HG03045 (cell line): ENCODE data around the gene DCUN1D2.

Experiments
- ATAC-seq: cut with Tn5 transposase; IDR thresholded peaks from one replicate; pipeline ENCODE4 v1.9.1; 2021; ENCODE audit warnings: mild to moderate bottlenecking, moderate library complexity; ENCODE audit not compliant: unreplicated experiment

Gene DCUN1D2

DNA sequence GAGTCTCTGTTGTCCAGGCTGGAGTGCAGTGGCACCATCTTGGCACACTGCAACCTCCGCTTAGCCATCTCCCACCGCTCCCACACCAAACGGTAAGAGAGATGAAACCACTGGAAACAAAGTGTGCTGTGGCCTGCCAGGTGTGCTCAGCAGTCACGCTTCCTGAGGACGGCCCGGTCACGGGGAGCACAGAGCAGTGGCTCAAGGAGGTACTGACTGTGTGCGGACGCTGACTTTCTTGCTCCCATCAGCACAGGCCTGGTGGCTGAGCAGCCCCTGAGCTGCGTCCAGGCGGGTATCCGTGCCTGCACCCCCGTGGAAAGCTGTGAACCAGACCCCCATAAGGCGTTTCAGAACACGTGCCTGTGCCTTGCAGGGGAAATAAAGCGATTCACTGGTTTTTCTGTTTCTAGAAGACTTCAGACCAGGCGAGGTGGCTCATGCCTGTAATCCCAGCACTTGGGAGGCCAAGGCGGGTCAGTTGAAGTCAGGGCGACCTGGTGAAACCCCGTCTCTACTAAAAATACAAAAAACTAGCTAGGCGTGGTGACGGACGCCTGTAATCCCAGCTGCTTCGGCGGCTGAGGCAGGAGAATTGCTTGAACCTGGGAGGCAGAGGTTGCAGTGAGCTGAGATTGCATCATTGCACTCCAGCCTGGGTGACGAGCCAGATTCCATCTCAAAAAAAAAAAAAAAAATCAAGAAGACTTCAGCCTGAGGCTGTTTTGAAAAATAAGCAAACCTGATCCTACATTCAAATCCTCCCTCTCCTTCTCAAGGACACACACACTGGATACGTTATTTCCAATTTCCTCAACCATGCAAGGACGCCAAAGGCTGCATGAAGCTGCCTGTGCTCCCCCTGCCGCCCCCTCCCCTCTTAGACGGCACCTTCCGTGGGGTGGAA, 62.7 kb downstream of the DCUN1D2 start:
- ATAC-seq, result no peak

- no peak for ATAC-seq
These were observed 63.9 kb downstream of the DCUN1D2 start for GRCh38 chr13:113426591-113426986.

DNA sequence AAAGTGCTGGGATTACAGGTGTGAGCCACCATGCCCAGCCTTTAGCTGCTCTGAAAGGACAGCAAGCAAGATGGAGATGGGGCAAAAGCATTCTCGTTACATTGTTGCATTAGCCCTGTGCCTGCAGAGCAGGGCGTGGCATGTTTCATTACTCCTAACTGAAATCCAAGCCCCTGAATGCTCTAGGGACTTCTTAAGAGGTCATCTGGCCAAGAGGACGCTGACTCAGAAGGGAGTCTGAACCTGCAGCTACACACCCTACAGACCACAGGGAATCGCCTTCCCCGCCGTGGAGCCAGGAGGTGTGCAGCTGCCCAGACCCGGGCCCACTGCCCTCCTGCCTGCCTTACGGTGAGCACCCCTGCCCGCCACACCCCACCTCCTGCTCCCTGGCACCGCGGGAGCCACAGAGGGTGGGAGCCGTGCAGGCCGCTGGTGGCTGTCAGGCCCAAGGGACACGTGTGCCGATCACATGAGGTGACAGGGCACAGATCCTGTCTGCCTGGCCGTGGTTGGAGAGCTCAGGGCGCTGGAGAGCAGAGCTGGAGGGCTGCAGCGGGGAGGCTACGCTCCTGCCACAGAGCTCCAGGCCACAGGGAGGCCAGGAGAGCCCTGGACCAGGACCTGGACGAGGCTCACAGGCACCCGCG, 64.4 kb downstream of the DCUN1D2 start:
- no peak for ATAC-seq

DNA sequence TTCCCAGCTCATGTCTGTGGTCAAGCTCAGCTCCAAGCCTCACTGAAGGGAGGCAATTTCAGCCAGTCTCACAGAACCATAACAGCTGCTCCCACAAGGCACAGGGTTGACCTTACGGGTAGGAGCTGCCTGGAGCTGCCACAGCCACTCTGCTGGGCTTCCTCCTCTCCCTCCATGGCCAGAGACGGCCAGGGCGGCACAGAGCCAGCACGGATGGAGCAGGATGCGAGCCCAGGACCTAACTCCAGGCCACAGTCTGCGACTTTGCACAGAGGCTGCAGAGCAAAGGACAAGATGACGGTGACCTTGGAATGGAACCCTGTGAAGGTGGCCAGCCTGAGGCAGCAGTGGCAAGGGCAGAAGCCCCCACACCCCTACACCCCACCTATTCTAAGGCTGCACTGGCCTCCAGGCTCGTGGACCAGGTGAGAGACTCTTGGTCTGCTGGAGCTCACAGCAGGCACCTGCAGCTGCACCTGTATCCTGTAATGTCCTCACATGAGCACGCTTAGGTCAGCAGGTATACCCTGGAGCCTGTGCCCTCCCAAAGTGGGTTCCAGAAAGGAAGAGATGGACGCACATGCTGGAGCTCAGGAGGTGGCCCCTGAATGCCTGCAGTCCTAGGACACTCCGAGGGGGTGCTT, 66.9 kb downstream of the DCUN1D2 start:
- no peak for ATAC-seq

DNA sequence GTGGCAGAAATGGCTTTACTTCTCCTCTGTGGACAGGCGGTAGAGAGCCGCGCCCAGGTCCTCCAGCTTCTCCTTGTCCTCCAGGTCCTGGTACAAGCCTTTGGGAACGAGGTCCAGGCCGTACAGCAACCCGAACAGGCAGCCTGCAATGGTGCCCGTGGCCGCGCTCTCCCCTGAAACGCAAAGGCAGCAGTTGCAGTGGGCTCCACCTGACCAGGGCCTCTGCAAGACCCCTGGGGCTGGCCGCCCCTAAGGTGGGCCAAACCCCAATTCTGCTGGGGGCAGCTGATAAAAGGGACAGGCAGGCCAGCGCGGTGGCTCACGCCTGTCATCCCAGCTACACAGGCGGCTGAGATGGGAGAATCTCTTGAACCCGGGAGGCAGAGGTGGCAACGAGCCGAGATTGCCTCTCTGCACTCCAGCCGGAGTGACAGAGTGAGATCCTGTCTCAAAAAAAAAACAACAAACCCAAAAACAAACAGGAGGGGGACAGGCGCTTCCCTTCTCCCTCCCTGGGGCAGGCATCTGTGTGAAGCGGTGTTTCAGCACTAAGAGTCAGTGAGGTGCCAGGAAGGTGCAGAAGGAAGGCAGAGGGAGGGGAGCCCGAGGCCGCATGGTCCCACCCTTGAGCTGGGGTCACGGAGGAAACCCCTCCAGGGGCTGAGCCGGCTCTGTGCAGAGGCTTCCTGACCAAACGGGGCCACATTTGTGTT, 67.5 kb downstream of the DCUN1D2 start:
- ATAC-seq, result no peak

- no peak for ATAC-seq
These were observed 68.7 kb downstream of the DCUN1D2 start for GRCh38 chr13:113421673-113422270.

DNA sequence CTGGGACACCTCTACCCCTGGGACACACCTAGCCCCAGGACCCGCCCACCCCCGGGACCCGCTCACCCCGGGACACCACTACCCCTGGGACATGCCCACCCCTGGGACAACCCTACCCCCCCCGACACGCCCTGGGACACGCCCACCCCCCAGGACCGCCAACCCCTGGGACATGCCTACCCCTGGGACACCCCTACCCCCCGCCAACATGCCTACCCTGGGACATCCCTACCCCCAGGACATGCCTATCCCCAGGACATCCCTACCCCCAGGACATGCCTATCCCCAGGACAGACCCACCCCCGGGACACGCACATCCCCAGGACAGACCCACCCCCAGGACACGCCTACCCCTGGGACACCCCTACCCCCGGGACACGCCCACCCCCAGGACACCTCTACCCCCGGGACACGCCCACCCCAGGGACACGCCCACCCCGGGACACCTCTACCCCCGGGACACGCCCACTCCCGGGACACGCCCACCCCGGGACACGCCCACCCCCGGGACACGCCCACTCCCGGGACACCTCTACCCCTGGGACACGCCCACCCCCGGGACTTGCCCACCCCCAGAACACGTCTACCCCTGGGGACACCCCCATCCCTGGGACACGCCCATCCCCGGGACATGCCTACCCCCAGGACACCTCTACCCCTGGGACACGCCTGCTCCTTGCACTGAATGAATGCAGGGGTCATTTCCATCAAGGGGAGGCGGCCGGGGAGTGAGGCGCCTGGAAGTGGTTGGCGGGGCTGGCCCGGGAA, 69.5 kb downstream of the DCUN1D2 start:
- ATAC-seq, result no peak

DNA sequence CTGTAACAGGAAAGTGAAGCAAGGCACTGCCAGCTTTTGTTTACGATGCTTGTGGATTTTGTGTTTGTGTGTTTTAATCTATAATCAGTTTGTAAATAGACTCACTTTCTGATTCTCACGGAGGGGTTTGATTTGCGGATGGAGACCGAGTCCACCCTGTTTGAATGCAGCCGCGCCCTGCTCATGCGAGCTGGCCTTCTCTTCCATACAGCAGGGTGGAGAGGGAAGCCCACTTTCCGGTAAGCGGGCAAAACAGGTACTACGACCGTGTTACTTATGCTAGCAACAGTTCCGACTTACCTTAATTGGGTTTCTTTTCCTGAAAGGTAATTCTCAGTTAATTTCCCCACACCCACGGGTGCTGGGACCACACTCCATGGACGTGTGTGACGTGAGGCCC, 70.3 kb downstream of the DCUN1D2 start:
- ATAC-seq, result no peak

GRCh38 chr13:113419531-113420193, 70.8 kb downstream of the DCUN1D2 start:
- no peak for ATAC-seq

- no peak for ATAC-seq
These were observed 71.8 kb downstream of the DCUN1D2 start for GRCh38 chr13:113418722-113419049.

GRCh38 chr13:113417836-113418721, 72.4 kb downstream of the DCUN1D2 start:
- ATAC-seq, result no peak

GRCh38 chr13:113417008-113417751, 73.3 kb downstream of the DCUN1D2 start:
- no peak for ATAC-seq

DNA sequence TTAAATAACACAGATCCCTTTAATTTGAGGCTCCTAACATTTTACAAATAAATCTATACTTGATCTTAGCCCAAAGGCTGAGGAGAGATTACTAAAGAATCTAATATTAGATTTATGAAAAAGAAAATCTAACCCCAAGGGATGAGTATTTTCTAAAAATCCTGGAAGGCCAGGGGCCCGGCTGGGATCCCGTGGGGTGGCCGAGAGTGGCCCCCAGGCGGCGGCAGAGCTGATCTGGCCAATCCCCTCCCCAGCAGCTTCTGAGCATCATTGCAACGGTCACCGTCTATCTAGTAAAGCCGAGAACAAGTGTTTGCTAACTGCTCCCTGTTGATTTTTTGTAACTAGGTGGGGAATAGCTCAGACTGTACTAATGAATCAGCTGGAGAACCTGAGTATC, 74.7 kb downstream of the DCUN1D2 start:
- no peak for ATAC-seq

GRCh38 chr13:113415032-113415431, 75.5 kb downstream of the DCUN1D2 start:
- no peak for ATAC-seq

- no peak for ATAC-seq
These were observed 76.2 kb downstream of the DCUN1D2 start for GRCh38 chr13:113414335-113414734.

GRCh38 chr13:113413898-113414282, 76.6 kb downstream of the DCUN1D2 start:
- ATAC-seq, result no peak

- no peak for ATAC-seq
These were observed 77.2 kb downstream of the DCUN1D2 start for GRCh38 chr13:113413178-113413897.
